Upper lobe of left lung (tissue), 6 donors: Measurements from ENCODE around the gene PPP1R10. TPM values are rescaled to one million over a fixed set of nuclear protein-coding genes. Genes with fewer than 3 reads are reported as not detected.

Source experiments
- ATAC-seq, 2 donors: fragments of 200-7000 bp; cut with Tn5 transposase; one replicate each; pipeline ENCODE4 v1.9.1; 2022; ENCODE audit warnings: mild to moderate bottlenecking in 2 of 2, moderate library complexity in 2 of 2; ENCODE audit not compliant: low FRiP score in 2 of 2
- DNase-seq, 2 donors: peaks; one replicate each; pipeline ENCODE4 v3.0.0-alpha.2; 2019 to 2020
- H3K27ac ChIP-seq, 4 donors: fragments of 200-600 bp; sonication (generic); one replicate each; pipeline ENCODE4 v1.5.1; 2016 to 2019
- H3K27me3 ChIP-seq, 4 donors: fragments of 200-600 bp; sonication (generic); one replicate each; pipeline ENCODE4 v1.5.1; 2017 to 2019
- H3K36me3 ChIP-seq, 4 donors: fragments of 200-600 bp; sonication (generic); one replicate each; pipeline ENCODE4 v1.5.1; 2016 to 2019
- H3K4me1 ChIP-seq, 4 donors: fragments of 200-600 bp; sonication (generic); one replicate each; pipeline ENCODE4 v1.5.1; 2018 to 2019
- H3K4me3 ChIP-seq, 4 donors: fragments of 200-600 bp; sonication (generic); one replicate each; pipeline ENCODE4 v1.5.1; 2017 to 2019; ENCODE audit warnings: mild to moderate bottlenecking in 2 of 4, moderate library complexity in 1 of 4
- H3K9me3 ChIP-seq, 4 donors: fragments of 200-600 bp; sonication (generic); one replicate each; pipeline ENCODE4 v1.5.1; 2018 to 2019
- EP300 ChIP-seq, 4 donors: sonication (generic); formaldehyde crosslinking; IDR thresholded peaks; one replicate each; pipeline ENCODE4 v1.5.1; 2017; ENCODE audit warnings: antibody characterized with exemption in 4 of 4, control low read depth in 2 of 4
- POLR2A ChIP-seq, 4 donors: fragments of 450-650 bp; IDR thresholded peaks; one replicate each; pipeline ENCODE4 v1.5.1; 2016 to 2017; ENCODE audit warnings: antibody characterized with exemption in 4 of 4, mild to moderate bottlenecking in 2 of 4
- POLR2AphosphoS5 ChIP-seq, 2 donors: sonication (generic); formaldehyde crosslinking; IDR thresholded peaks; one replicate each; pipeline ENCODE4 v1.5.1; 2017; ENCODE audit warnings: antibody characterized with exemption in 2 of 2
- WGBS, 2 donors: methylation state at CpG; one replicate each; pipeline ENCODE4 v1.1.5; 2017 to 2018; 5-methylcytosine and 5-hydroxymethylcytosine counted together
- total RNA-seq, 6 donors: library from RNA; depleted of rRNA in 4 of 6; stranded (reverse); fragments of >200 nt in 4 of 6; gene quantifications; one replicate each; pipeline versions ENCODE4 v1.1.0 to v1.2.1, GENCODE V29; 2016 to 2021
- TF ChIP-seq, protein P1 (sequence below), 6 experiments: fragments of 450-650 bp in 4 of 6; fragments of 200-600 bp in 2 of 6; sonication (generic) in 2 of 6; IDR thresholded peaks; one replicate each; pipeline ENCODE4 v1.5.1; 2016 to 2019; ENCODE audit warnings: antibody characterized with exemption in 6 of 6
- donor health status: DM: no; HTN: no; CAD: no; lungs with moderate emphysema.
- donor health status: DM: no; HTN: yes; CAD: no; lungs with severe emphysema.

PPP1R10 gene
- total RNA-seq, 6 donors from 2014 or later, result 32.0 to 72.1 (median 50.7) TPM

GRCh38 chr6:30611150-30611855 lies 5.7 kb downstream of the PPP1R10 start:
- WGBS, 2 donors, result 77% methylated on average over 9 of the region's 9 CpGs
- Histone ChIP-seq H3K27me3 (no peaks in the 10 kb centered on the region), H3K36me3 (peaks cover 26 to 53% (median 33%) of the 10 kb centered on the region in 4 donors), H3K4me1 (peaks cover 32 to 50% (median 37%) of the 10 kb centered on the region in 4 donors), H3K9me3 (no peaks in the 10 kb centered on the region), H3K4me3 (no peak overlapping the region), H3K27ac (peak overlapping the region in 2 of 4 donors; percentile 16 to 74)
- ATAC-seq (no peak), DNase-seq (no peak)
- TF ChIP-seq, protein P1, sequence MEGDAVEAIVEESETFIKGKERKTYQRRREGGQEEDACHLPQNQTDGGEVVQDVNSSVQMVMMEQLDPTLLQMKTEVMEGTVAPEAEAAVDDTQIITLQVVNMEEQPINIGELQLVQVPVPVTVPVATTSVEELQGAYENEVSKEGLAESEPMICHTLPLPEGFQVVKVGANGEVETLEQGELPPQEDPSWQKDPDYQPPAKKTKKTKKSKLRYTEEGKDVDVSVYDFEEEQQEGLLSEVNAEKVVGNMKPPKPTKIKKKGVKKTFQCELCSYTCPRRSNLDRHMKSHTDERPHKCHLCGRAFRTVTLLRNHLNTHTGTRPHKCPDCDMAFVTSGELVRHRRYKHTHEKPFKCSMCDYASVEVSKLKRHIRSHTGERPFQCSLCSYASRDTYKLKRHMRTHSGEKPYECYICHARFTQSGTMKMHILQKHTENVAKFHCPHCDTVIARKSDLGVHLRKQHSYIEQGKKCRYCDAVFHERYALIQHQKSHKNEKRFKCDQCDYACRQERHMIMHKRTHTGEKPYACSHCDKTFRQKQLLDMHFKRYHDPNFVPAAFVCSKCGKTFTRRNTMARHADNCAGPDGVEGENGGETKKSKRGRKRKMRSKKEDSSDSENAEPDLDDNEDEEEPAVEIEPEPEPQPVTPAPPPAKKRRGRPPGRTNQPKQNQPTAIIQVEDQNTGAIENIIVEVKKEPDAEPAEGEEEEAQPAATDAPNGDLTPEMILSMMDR (IDR thresholded peaks at IDR 0.05), result no peak
- no peak for TF ChIP-seq POLR2A (IDR thresholded peaks at IDR 0.05)
- TF ChIP-seq EP300 (IDR thresholded peaks at IDR 0.05), result no peak
- no peak for TF ChIP-seq POLR2AphosphoS5 (IDR thresholded peaks at IDR 0.05)

- TF ChIP-seq POLR2A (IDR thresholded peaks at IDR 0.05), result no peak
- TF ChIP-seq POLR2AphosphoS5 (IDR thresholded peaks at IDR 0.05), result no peak
- TF ChIP-seq, protein P1 (IDR thresholded peaks at IDR 0.05), result no peak
- TF ChIP-seq EP300 (IDR thresholded peaks at IDR 0.05), result no peak
- Histone ChIP-seq H3K9me3 (no peaks in the 10 kb centered on the region), H3K27me3 (no peaks in the 10 kb centered on the region), H3K4me3 (no peak overlapping the region), H3K4me1 (peaks cover 32 to 50% (median 37%) of the 10 kb centered on the region in 4 donors), H3K27ac (peak overlapping the region in 1 of 4 donors; percentile 39), H3K36me3 (peaks cover 34 to 58% (median 43%) of the 10 kb centered on the region in 4 donors)
- WGBS, 2 donors, result 84 to 89% methylated on average over 4 of the region's 4 CpGs
- no peak for DNase-seq
- ATAC-seq, result no peak
These were observed 7.0 kb downstream of the PPP1R10 start for GRCh38 chr6:30610065-30610464.

- Histone ChIP-seq H3K36me3 (peaks cover 72 to 88% (median 85%) of the 10 kb centered on the region in 4 donors), H3K27ac (no peak overlapping the region), H3K27me3 (no peaks in the 10 kb centered on the region), H3K9me3 (no peaks in the 10 kb centered on the region), H3K4me1 (peaks cover 0 to 4% (median 0%) of the 10 kb centered on the region in 4 donors), H3K4me3 (no peak overlapping the region)
- 95 to 96% methylated on average over 13 of the region's 13 CpGs for WGBS, 2 donors
- no peak for ATAC-seq
- no peak for DNase-seq
- TF ChIP-seq, protein P1 (IDR thresholded peaks at IDR 0.05), result no peak
- TF ChIP-seq POLR2AphosphoS5 (IDR thresholded peaks at IDR 0.05), result no peak
- TF ChIP-seq POLR2A (IDR thresholded peaks at IDR 0.05), result no peak
- TF ChIP-seq EP300 (IDR thresholded peaks at IDR 0.05), result no peak
These were observed 13.1 kb downstream of the PPP1R10 start for GRCh38 chr6:30603961-30604360.

- 86 to 91% methylated on average over 6 to 38 of the region's 39 CpGs for WGBS, 2 donors
- Histone ChIP-seq H3K36me3 (peaks cover 57 to 69% (median 67%) of the 10 kb centered on the region in 4 donors), H3K9me3 (no peaks in the 10 kb centered on the region), H3K27ac (no peak overlapping the region), H3K27me3 (no peaks in the 10 kb centered on the region), H3K4me1 (peaks cover 0 to 6% (median 0%) of the 10 kb centered on the region in 4 donors), H3K4me3 (no peak overlapping the region)
- no peak for TF ChIP-seq EP300 (IDR thresholded peaks at IDR 0.05)
- TF ChIP-seq, protein P1 (IDR thresholded peaks at IDR 0.05), result no peak
- TF ChIP-seq POLR2A (IDR thresholded peaks at IDR 0.05), result no peak
- TF ChIP-seq POLR2AphosphoS5 (IDR thresholded peaks at IDR 0.05), result no peak
- DNase-seq (peak in 1 of 2 donors; percentile 78), ATAC-seq (peak in 1 of 2 donors; percentile 49)
These were observed 15.0 kb downstream of the PPP1R10 start for GRCh38 chr6:30601815-30602641.
